GM06990 (cell line): ENCODE data around the gene GRAMD2B.
"Not testable (repeated sequence)": the region's sequence is repeated elsewhere in the genome, so short reads cannot be mapped to it uniquely, and the experiment has no call there.

Experiments
- DNase-seq: peaks from one replicate; pipeline ENCODE4 v3.0.0-alpha.2; 2011; ENCODE audit not compliant: insufficient read length; ENCODE audit errors: extremely low read depth
- H3K27me3 ChIP-seq: replicated peaks from 2 replicates; pipeline ENCODE4 v1.6.0; 2011; ENCODE audit warnings: low read length; ENCODE audit not compliant: control insufficient read depth, insufficient read depth
- H3K36me3 ChIP-seq: 2 replicates; pipeline ENCODE4 v1.5.1; 2011; ENCODE audit warnings: low read length; ENCODE audit not compliant: control insufficient read depth, insufficient read depth
- H3K4me3 ChIP-seq: replicated peaks from 2 replicates; pipeline ENCODE4 v1.5.1; 2011; ENCODE audit warnings: low read depth, mild to moderate bottlenecking, control low read depth, low read length
- CTCF ChIP-seq: IDR thresholded peaks from 2 replicates; pipeline ENCODE4 v1.5.1; 2011; ENCODE audit warnings: low read length, control low read depth, mild to moderate bottlenecking, inconsistent platforms; ENCODE audit not compliant: insufficient read depth, poor library complexity, severe bottlenecking

The GRAMD2B gene

GRCh38 chr5:126514131-126514557, 90.9 kb downstream of the GRAMD2B start:
- H3K4me3 ChIP-seq, result no peak overlapping the region

GRCh38 chr5:126514558-126515141, 91.4 kb downstream of the GRAMD2B start:
- TF ChIP-seq CTCF, result no peak

More at GRCh38 chr5:126514131-126514557, 90.9 kb downstream of the GRAMD2B start:
- H3K27me3 ChIP-seq, result no peaks in the 10 kb centered on the region
- no peaks in the 10 kb centered on the region for H3K36me3 ChIP-seq
- DNase-seq, result no peak
- no peak for TF ChIP-seq CTCF

GRCh38 chr5:126515337-126515736, 92.1 kb downstream of the GRAMD2B start:
- DNase-seq, result no peak
- H3K36me3 ChIP-seq, result no peaks in the 10 kb centered on the region
- no peak for TF ChIP-seq CTCF
- H3K27me3 ChIP-seq, result no peaks in the 10 kb centered on the region
- no peak overlapping the region for H3K4me3 ChIP-seq

More at GRCh38 chr5:126514558-126515141, 91.4 kb downstream of the GRAMD2B start:
- Histone ChIP-seq H3K4me3 (no peak overlapping the region), H3K27me3 (no peaks in the 10 kb centered on the region), H3K36me3 (no peaks in the 10 kb centered on the region)
- no peak for DNase-seq

- H3K36me3 ChIP-seq, result no peaks in the 10 kb centered on the region
- no peak overlapping the region for H3K4me3 ChIP-seq
- TF ChIP-seq CTCF, result no peak
- H3K27me3 ChIP-seq, result no peaks in the 10 kb centered on the region
- no peak for DNase-seq
Observed at GRCh38 chr5:126516133-126516532, 92.9 kb downstream of the GRAMD2B start.

GRCh38 chr5:126516852-126517251, 93.6 kb downstream of the GRAMD2B start:
- no peak for DNase-seq
- Histone ChIP-seq H3K4me3 (no peak overlapping the region), H3K36me3 (no peaks in the 10 kb centered on the region), H3K27me3 (no peaks in the 10 kb centered on the region)
- TF ChIP-seq CTCF, result no peak

- not testable (repeated sequence) for H3K36me3 ChIP-seq, H3K27me3 ChIP-seq, DNase-seq
Observed at GRCh38 chr5:126519223-126519622, 96.0 kb downstream of the GRAMD2B start.

More at GRCh38 chr5:126519223-126519622, 96.0 kb downstream of the GRAMD2B start:
- not testable (repeated sequence) for H3K4me3 ChIP-seq
